Liver (tissue), 9 donors: ENCODE data around the gene TPSD1. TPM values are rescaled to one million over a fixed set of nuclear protein-coding genes. Genes with fewer than 3 reads are reported as not detected.

Source experiments
- DNase-seq: peaks from one replicate; pipeline ENCODE4 v3.0.0-alpha.2; 2017; ENCODE audit warnings: low spot score
- H3K27ac ChIP-seq, 2 donors: one replicate each; pipeline ENCODE4 v1.7.0; 2013; ENCODE audit warnings: inconsistent platforms in 2 of 2, low read length in 2 of 2, control low read depth in 1 of 2, low read depth in 1 of 2, mild to moderate bottlenecking in 1 of 2
- H3K27me3 ChIP-seq, 4 donors: one replicate each; pipeline versions ENCODE4 v1.6.1 to v1.7.0; 2013; ENCODE audit warnings: low read length in 3 of 4, inconsistent platforms in 1 of 4, mild to moderate bottlenecking in 1 of 4, moderate library complexity in 1 of 4; ENCODE audit not compliant: control insufficient read depth in 4 of 4, insufficient read depth in 4 of 4
- H3K36me3 ChIP-seq, 4 donors: one replicate each; pipeline versions ENCODE4 v1.6.1 to v1.7.0; 2013; ENCODE audit warnings: low read length in 3 of 4, mild to moderate bottlenecking in 3 of 4, low read depth in 1 of 4, moderate library complexity in 1 of 4; ENCODE audit not compliant: control insufficient read depth in 4 of 4, insufficient read depth in 3 of 4
- H3K4me1 ChIP-seq, 4 donors: one replicate each; pipeline versions ENCODE4 v1.6.1 to v1.7.0; 2013; ENCODE audit warnings: low read length in 3 of 4, mild to moderate bottlenecking in 3 of 4, moderate library complexity in 1 of 4; ENCODE audit not compliant: control insufficient read depth in 4 of 4, insufficient read depth in 4 of 4
- H3K4me3 ChIP-seq, 3 donors: one replicate each; pipeline versions ENCODE4 v1.6.1 to v1.7.0; 2013; ENCODE audit warnings: low read length in 3 of 3, control low read depth in 1 of 3, low read depth in 1 of 3, mild to moderate bottlenecking in 1 of 3
- H3K9ac ChIP-seq, 2 donors: one replicate each; pipeline ENCODE4 v1.7.0; 2013; ENCODE audit warnings: low read length in 2 of 2, mild to moderate bottlenecking in 2 of 2, moderate library complexity in 2 of 2, control low read depth in 1 of 2, low read depth in 1 of 2
- H3K9me3 ChIP-seq, 4 donors: one replicate each; pipeline versions ENCODE4 v1.6.1 to v1.7.0; 2013; ENCODE audit warnings: low read length in 3 of 4; ENCODE audit not compliant: control insufficient read depth in 4 of 4
- EGR1 ChIP-seq, 2 donors: IDR thresholded peaks; 2 replicates each; pipeline ENCODE4 v1.6.1; 2016 to 2018; ENCODE audit warnings: antibody characterized with exemption in 2 of 2, low read depth in 2 of 2
- FOXA1 ChIP-seq: IDR thresholded peaks from 2 replicates; pipeline ENCODE4 v1.6.1; 2016; ENCODE audit warnings: antibody characterized with exemption
- FOXA2 ChIP-seq: IDR thresholded peaks from 2 replicates; pipeline ENCODE4 v1.6.1; 2016; ENCODE audit warnings: antibody characterized with exemption
- GABPA ChIP-seq, 2 donors: IDR thresholded peaks in 1 of 2; conservative IDR thresholded peaks in 1 of 2; 2 replicates each; pipeline ENCODE4 v1.6.1; 2016; ENCODE audit warnings: antibody characterized with exemption in 2 of 2, mild to moderate bottlenecking in 1 of 2, moderate library complexity in 1 of 2
- HNF4A ChIP-seq, 2 donors: conservative IDR thresholded peaks; 2 replicates each; pipeline ENCODE4 v1.6.1; 2016; ENCODE audit warnings: antibody characterized with exemption in 2 of 2, mild to moderate bottlenecking in 2 of 2
- HNF4G ChIP-seq: IDR thresholded peaks from 2 replicates; pipeline ENCODE4 v1.6.1; 2016; ENCODE audit warnings: antibody characterized with exemption
- JUND ChIP-seq, 2 donors: IDR thresholded peaks; 2 replicates each; pipeline ENCODE4 v1.6.1; 2016; ENCODE audit warnings: antibody characterized with exemption in 2 of 2
- MAX ChIP-seq: IDR thresholded peaks from 2 replicates; pipeline ENCODE4 v1.6.1; 2016; ENCODE audit warnings: antibody characterized with exemption
- NR2F2 ChIP-seq: IDR thresholded peaks from 2 replicates; pipeline ENCODE4 v1.6.1; 2016; ENCODE audit warnings: antibody characterized with exemption
- RAD21 ChIP-seq, 2 donors: IDR thresholded peaks; 2 replicates each; pipeline ENCODE4 v1.6.1; 2016; ENCODE audit warnings: antibody characterized with exemption in 2 of 2, mild to moderate bottlenecking in 2 of 2
- REST ChIP-seq: IDR thresholded peaks from 2 replicates; pipeline ENCODE4 v1.6.1; 2016; ENCODE audit warnings: antibody characterized with exemption, mild to moderate bottlenecking
- RXRA ChIP-seq, 2 donors: IDR thresholded peaks; 2 replicates each; pipeline ENCODE4 v1.6.1; 2017 to 2018; ENCODE audit warnings: antibody characterized with exemption in 2 of 2, mild to moderate bottlenecking in 1 of 2
- SP1 ChIP-seq: IDR thresholded peaks from 2 replicates; pipeline ENCODE4 v1.6.1; 2018; ENCODE audit warnings: antibody characterized with exemption, mild to moderate bottlenecking
- TAF1 ChIP-seq: conservative IDR thresholded peaks from 2 replicates; pipeline ENCODE4 v1.6.1; 2016; ENCODE audit warnings: antibody characterized with exemption, mild to moderate bottlenecking
- YY1 ChIP-seq: IDR thresholded peaks from 2 replicates; pipeline ENCODE4 v1.6.1; 2016; ENCODE audit warnings: antibody characterized with exemption, mild to moderate bottlenecking
- ZBTB33 ChIP-seq: IDR thresholded peaks from 2 replicates; pipeline ENCODE4 v1.6.1; 2016; ENCODE audit warnings: antibody characterized with exemption
- WGBS: extraction: QIAGEN DNeasy Blood & Tissue Kit; methylation state at CpG from one replicate; pipeline ENCODE4 v1.1.7; 2013; 5-methylcytosine and 5-hydroxymethylcytosine counted together
- polyA plus RNA-seq, 2 donors: library from polyadenylated mRNA; stranded (reverse) in 1 of 2; unstranded in 1 of 2; fragments of 200-250 nt in 1 of 2; fragments of >200 nt in 1 of 2; fragmentation: Nextera tagmentation in 1 of 2; extraction: Ambion mirVana in 1 of 2; gene quantifications; one replicate each; pipeline versions ENCODE4 v1.2.1 to v1.2.3, GENCODE V29; 2013 to 2015
- total RNA-seq, 2 donors: library from RNA; depleted of rRNA; stranded (reverse); fragments of >200 nt; gene quantifications; one replicate each; pipeline ENCODE4 v1.2.3, GENCODE V29; 2014
- TF ChIP-seq, protein P1 (sequence below): fragments of 150-350 bp; IDR thresholded peaks from 2 replicates; pipeline ENCODE4 v1.5.1; 2017; ENCODE audit warnings: improper control_type of control experiment, low read depth, low read length; ENCODE audit not compliant: missing input control
- TF ChIP-seq, protein P2 (sequence below): IDR thresholded peaks from 2 replicates; pipeline ENCODE4 v1.6.1; 2016; ENCODE audit warnings: antibody characterized with exemption
- donor health status: healthy.
- donor health status: healthy.
- donor health status: healthy.
- donor health status: healthy.
- donor health status: healthy.

The TPSD1 gene
- total and polyA plus RNA-seq, 4 donors = 0.28 to 0.40 TPM; not detected in 2

- TF ChIP-seq FOXA1 = no peak
- no peak for TF ChIP-seq FOXA2
- TF ChIP-seq REST = no peak
- no peak for TF ChIP-seq GABPA (IDR thresholded peaks at IDR 0.05 in 1 of 2, conservative IDR thresholded peaks at IDR 0.05 in 1 of 2)
- TF ChIP-seq MAX = no peak
- peaks cover 0 to 9% (median 1%) of the 10 kb centered on the region in 4 donors for H3K27me3 ChIP-seq
- WGBS = 60% methylated on average over 12 of the region's 12 CpGs
These were observed 2.3 kb downstream of the TPSD1 start for GRCh38 chr16:1258225-1258600.

GRCh38 chr16:1258906-1259759 is 3.3 kb downstream of the TPSD1 start:
- Histone ChIP-seq H3K4me1 (no peaks in the 10 kb centered on the region), H3K27ac (no peak overlapping the region), H3K9me3 (no peaks in the 10 kb centered on the region), H3K4me3 (no peak overlapping the region), H3K27me3 (peaks cover 0 to 9% (median 1%) of the 10 kb centered on the region in 4 donors), H3K9ac (no peak overlapping the region), H3K36me3 (no peaks in the 10 kb centered on the region)
- no peak for DNase-seq
- TF ChIP-seq JUND (IDR thresholded peaks at IDR 0.05) (no peak), FOXA1 (no peak), FOXA2 (no peak), HNF4G (no peak), HNF4A (conservative IDR thresholded peaks at IDR 0.05) (no peak), RAD21 (IDR thresholded peaks at IDR 0.05) (no peak), EGR1 (IDR thresholded peaks at IDR 0.05; ENCODE audit: low read depth in 2 of 2) (no peak), YY1 (no peak), SP1 (no peak), REST (no peak), ZBTB33 (no peak), RXRA (IDR thresholded peaks at IDR 0.05) (no peak), NR2F2 (no peak), TAF1 (no peak), GABPA (IDR thresholded peaks at IDR 0.05 in 1 of 2, conservative IDR thresholded peaks at IDR 0.05 in 1 of 2) (no peak)
- TF ChIP-seq, protein P1, sequence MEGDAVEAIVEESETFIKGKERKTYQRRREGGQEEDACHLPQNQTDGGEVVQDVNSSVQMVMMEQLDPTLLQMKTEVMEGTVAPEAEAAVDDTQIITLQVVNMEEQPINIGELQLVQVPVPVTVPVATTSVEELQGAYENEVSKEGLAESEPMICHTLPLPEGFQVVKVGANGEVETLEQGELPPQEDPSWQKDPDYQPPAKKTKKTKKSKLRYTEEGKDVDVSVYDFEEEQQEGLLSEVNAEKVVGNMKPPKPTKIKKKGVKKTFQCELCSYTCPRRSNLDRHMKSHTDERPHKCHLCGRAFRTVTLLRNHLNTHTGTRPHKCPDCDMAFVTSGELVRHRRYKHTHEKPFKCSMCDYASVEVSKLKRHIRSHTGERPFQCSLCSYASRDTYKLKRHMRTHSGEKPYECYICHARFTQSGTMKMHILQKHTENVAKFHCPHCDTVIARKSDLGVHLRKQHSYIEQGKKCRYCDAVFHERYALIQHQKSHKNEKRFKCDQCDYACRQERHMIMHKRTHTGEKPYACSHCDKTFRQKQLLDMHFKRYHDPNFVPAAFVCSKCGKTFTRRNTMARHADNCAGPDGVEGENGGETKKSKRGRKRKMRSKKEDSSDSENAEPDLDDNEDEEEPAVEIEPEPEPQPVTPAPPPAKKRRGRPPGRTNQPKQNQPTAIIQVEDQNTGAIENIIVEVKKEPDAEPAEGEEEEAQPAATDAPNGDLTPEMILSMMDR = no peak
- TF ChIP-seq, protein P2, sequence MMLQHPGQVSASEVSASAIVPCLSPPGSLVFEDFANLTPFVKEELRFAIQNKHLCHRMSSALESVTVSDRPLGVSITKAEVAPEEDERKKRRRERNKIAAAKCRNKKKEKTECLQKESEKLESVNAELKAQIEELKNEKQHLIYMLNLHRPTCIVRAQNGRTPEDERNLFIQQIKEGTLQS = no peak
- WGBS = 20% methylated on average over 42 of the region's 42 CpGs

More at GRCh38 chr16:1258225-1258600, 2.3 kb downstream of the TPSD1 start:
- no peak overlapping the region for H3K9ac ChIP-seq
- H3K4me1 ChIP-seq = no peaks in the 10 kb centered on the region
- no peaks in the 10 kb centered on the region for H3K9me3 ChIP-seq
- DNase-seq = no peak
- H3K27ac ChIP-seq = no peak overlapping the region
- no peak overlapping the region for H3K4me3 ChIP-seq
- H3K36me3 ChIP-seq = no peaks in the 10 kb centered on the region
